NB4 (cell line): ENCODE data around the gene ASMT.
"Not testable (repeated sequence)": the region's sequence is repeated elsewhere in the genome, so short reads cannot be mapped to it uniquely, and the experiment has no call there.

Experiments
- MYC ChIP-seq: IDR thresholded peaks from 2 replicates; pipeline ENCODE4 v1.6.1; 2011; ENCODE audit warnings: low read depth, low read length
- POLR2A ChIP-seq: IDR thresholded peaks from 2 replicates; pipeline ENCODE4 v1.6.1; 2011; ENCODE audit warnings: mild to moderate bottlenecking; ENCODE audit not compliant: insufficient read length; ENCODE audit errors: extremely low read depth
- TF ChIP-seq, protein P1 (sequence below): IDR thresholded peaks from one replicate; pipeline ENCODE4 v1.5.1; 2012; ENCODE audit warnings: low read depth, low read length
- TF ChIP-seq, protein P2 (sequence below): IDR thresholded peaks from 2 replicates; pipeline ENCODE4 v1.6.1; 2011; ENCODE audit warnings: low read depth, low read length

DNA sequence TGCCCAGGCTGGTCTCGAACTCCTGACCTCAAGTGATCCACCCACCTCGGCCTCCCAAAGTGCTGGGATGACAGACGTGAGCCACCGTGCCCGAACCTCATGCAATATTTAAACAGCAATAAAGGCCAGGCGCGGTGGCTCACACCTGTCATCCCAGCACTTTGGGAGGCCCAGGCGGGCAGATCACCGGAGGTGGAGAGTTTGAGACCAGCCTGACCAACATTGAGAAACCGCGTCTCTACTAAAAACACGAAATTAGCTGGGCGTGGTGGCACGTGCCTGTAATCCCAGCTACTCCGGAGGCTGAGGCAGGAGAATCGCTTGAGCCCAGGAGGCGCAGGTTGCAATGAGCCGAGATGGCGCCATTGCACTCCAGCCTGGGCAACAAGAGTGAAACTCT, 40.7 kb upstream of the ASMT start:
- TF ChIP-seq, protein P1, sequence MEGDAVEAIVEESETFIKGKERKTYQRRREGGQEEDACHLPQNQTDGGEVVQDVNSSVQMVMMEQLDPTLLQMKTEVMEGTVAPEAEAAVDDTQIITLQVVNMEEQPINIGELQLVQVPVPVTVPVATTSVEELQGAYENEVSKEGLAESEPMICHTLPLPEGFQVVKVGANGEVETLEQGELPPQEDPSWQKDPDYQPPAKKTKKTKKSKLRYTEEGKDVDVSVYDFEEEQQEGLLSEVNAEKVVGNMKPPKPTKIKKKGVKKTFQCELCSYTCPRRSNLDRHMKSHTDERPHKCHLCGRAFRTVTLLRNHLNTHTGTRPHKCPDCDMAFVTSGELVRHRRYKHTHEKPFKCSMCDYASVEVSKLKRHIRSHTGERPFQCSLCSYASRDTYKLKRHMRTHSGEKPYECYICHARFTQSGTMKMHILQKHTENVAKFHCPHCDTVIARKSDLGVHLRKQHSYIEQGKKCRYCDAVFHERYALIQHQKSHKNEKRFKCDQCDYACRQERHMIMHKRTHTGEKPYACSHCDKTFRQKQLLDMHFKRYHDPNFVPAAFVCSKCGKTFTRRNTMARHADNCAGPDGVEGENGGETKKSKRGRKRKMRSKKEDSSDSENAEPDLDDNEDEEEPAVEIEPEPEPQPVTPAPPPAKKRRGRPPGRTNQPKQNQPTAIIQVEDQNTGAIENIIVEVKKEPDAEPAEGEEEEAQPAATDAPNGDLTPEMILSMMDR, result not testable (repeated sequence)
- TF ChIP-seq, protein P2, sequence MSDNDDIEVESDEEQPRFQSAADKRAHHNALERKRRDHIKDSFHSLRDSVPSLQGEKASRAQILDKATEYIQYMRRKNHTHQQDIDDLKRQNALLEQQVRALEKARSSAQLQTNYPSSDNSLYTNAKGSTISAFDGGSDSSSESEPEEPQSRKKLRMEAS, result not testable (repeated sequence)
- TF ChIP-seq POLR2A, MYC: not testable (repeated sequence)
